Measurements from ENCODE around the gene AGK.
"Not testable (repeated sequence)": the region's sequence is repeated elsewhere in the genome, so short reads cannot be mapped to it uniquely, and the experiment has no call there.

The AGK gene

GRCh38 chr7:141686074-141686473 lies 134.9 kb downstream of the AGK start:
- DNase-seq: no peak

GRCh38 chr7:141686670-141687069 lies 135.5 kb downstream of the AGK start:
- DNase-seq: no peak

- no peak for DNase-seq
Measured at GRCh38 chr7:141688043-141688442, 136.8 kb downstream of the AGK start.

- not testable (repeated sequence) for DNase-seq
Measured at GRCh38 chr7:141689072-141689825, 138.0 kb downstream of the AGK start.

- DNase-seq: no peak
Measured at GRCh38 chr7:141691540-141691939, 140.3 kb downstream of the AGK start.

GRCh38 chr7:141691961-141692360 lies 140.8 kb downstream of the AGK start:
- DNase-seq: no peak

GRCh38 chr7:141693082-141693481 lies 141.9 kb downstream of the AGK start:
- DNase-seq: no peak

GRCh38 chr7:141695803-141696289 lies 144.6 kb downstream of the AGK start:
- DNase-seq: no peak

GRCh38 chr7:141696348-141696747 lies 145.1 kb downstream of the AGK start:
- no peak for DNase-seq

GRCh38 chr7:141697211-141697871 lies 146.1 kb downstream of the AGK start:
- no peak for DNase-seq

- DNase-seq: no peak
Measured at GRCh38 chr7:141698247-141699015, 147.2 kb downstream of the AGK start.

GRCh38 chr7:141699860-141700259 lies 148.7 kb downstream of the AGK start:
- no peak for DNase-seq

GRCh38 chr7:141700296-141700847 lies 149.2 kb downstream of the AGK start:
- no peak for DNase-seq

GRCh38 chr7:141700848-141701371 lies 149.7 kb downstream of the AGK start:
- DNase-seq: no peak

- peak; percentile 44 for DNase-seq
Measured at GRCh38 chr7:141701489-141702046, 150.4 kb downstream of the AGK start.

- DNase-seq: peak; percentile 55
Measured at GRCh38 chr7:141702047-141702567, 150.9 kb downstream of the AGK start, which contains the start of gene DENND11. Gene DENND11 (minus strand): TSS chr7:141702166. CDS start chr7:141702153, 13 bp downstream.

GRCh38 chr7:141702892-141703291 lies 151.7 kb downstream of the AGK start:
- no peak for DNase-seq

- no peak for DNase-seq
Measured at GRCh38 chr7:141704112-141704511, 152.9 kb downstream of the AGK start.

- DNase-seq: no peak
Measured at GRCh38 chr7:141704741-141705140, 153.5 kb downstream of the AGK start.
